ENCODE data around the gene CDH20.
"Not testable (repeated sequence)": the region's sequence is repeated elsewhere in the genome, so short reads cannot be mapped to it uniquely, and the experiment has no call there.

CDH20 gene

DNA sequence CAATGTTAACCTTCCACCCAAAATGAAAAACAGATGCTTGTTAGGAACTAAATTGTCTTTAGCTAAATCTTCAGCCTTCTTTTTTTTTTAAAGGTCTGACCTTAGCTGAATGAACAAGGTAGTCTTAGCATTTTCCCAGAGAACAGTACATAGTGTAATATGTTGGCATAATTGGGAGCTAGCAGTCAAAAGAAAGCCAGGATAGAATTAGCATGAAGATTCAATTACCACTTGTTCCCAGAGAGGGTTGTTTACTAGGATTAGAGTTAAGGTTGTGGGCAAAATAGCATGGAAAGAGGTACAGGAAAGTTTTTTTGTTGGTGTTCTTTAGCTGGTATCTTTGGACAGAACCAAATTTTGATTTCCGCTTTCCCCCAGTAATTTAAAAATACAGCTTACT is 6.9 kb downstream of the CDH20 start:
- DNase-seq (ENCODE audit: low spot score): no peak

GRCh38 chr18:61348230-61348629 is 15.0 kb downstream of the CDH20 start:
- DNase-seq (ENCODE audit: low spot score): no peak

DNA sequence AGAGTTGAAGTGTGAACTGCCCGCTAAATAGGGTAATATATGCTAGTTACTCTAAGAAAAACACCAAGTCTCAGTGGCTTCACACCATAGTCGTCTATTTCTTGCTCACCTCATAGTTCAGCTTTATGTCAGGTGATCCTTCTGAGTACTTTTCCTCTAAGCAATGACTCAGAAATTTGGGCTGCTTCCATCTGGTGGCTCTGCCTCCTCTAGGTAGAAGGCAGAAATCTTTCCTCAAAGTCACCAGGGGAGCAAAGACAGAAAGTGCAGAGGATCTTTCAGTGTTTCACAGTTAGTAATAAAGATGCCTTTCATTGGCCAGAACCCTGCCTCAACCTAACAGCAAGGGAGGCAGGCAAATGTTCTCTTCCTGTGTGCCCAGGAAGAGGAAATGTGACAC is 17.3 kb downstream of the CDH20 start:
- no peak for DNase-seq (ENCODE audit: low spot score)

- no peak for DNase-seq (ENCODE audit: low spot score)
Observed at GRCh38 chr18:61352059-61352458, 18.8 kb downstream of the CDH20 start.

GRCh38 chr18:61352611-61353010 is 19.4 kb downstream of the CDH20 start:
- DNase-seq (ENCODE audit: low spot score): no peak

DNA sequence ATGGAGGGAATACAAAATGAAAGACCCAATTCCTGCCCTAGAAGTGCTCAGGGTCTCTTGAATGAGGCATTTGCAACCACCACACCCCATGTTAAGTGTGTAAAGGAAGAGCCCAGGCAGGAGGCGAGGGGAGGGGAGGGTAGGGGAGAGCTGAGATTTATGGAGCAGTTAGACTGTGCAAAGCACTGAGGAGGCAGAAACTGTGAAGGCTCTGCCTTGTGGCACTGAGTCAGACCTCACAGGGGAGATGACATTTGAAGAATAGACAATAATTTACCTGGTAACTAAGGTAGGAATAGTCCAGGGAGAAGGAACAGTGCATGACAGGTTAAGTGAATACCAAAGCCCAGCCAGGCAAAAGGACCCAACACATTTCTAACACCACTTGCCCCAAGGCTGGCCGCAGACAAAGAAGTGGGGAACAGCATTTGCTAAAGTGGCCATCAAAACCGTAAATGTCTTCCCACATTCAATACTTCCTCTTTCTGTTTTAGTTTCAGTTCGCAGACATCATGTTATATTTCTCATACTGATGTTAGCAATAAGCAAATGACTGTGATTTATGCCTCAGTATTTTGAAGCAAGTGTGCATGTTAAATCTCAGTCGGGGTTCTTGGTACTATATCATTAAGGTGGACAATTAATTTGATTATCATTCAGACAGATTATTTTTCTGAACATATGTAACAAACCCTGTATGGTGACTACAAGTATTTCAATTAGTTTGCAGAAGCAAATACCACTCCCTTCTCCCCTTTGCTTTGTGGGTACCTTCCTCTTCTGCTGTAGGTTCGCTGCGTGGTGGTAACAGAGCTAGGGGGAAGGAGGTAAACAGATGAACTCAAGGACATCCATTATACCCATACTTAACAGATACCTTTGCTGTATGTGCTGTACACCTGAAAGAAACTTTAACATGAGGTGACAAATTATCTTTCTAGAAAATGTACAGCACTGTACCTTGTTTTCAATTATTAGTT is 27.5 kb downstream of the CDH20 start:
- no peak for DNase-seq (ENCODE audit: low spot score)

GRCh38 chr18:61362511-61362910 is 29.3 kb downstream of the CDH20 start:
- no peak for DNase-seq (ENCODE audit: low spot score)

DNA sequence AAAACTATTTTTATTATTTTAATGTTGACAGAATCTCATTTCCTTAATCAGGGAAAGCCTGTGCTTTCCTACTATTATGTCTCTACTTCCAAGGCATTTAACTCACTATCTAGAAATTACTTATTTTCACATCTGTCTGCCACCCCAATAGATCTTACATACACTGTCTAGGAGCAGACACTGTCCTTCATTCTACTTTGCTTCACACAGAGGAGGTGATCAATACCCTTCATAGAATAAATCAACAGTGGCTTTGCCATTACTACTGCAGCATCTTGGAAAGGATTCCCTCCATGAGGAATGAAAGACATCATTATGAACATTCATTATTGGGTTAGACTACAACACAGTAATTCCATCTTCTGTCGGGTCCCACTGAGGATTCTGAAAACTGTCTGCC is 31.7 kb downstream of the CDH20 start:
- DNase-seq (ENCODE audit: low spot score): no peak

DNA sequence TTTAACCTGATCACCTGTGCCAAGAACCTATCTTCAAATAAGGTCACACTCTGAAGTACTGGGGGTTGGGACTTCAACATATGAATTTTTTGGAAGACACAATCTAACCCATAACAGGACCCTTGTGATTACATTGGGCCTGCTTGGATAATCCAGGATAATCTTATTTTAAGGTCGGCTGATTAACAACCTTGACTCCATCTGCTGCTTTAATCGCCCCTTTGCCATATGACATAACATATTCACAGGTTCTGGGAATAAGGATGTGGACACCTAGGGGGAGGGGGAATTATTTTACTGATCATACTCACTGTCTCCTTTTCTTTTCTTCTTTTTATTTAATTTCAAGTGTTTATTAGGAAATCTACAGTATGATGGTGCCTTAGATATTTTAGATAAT is 34.8 kb downstream of the CDH20 start:
- no peak for DNase-seq (ENCODE audit: low spot score)

GRCh38 chr18:61369671-61370070 is 36.4 kb downstream of the CDH20 start:
- DNase-seq (ENCODE audit: low spot score): not testable (repeated sequence)

- DNase-seq (ENCODE audit: low spot score): peak; percentile 3
Observed at GRCh38 chr18:61371111-61371510, 37.9 kb downstream of the CDH20 start.

- DNase-seq (ENCODE audit: low spot score): peak; percentile 53
Observed at GRCh38 chr18:61379827-61380226, 46.6 kb downstream of the CDH20 start.

DNA sequence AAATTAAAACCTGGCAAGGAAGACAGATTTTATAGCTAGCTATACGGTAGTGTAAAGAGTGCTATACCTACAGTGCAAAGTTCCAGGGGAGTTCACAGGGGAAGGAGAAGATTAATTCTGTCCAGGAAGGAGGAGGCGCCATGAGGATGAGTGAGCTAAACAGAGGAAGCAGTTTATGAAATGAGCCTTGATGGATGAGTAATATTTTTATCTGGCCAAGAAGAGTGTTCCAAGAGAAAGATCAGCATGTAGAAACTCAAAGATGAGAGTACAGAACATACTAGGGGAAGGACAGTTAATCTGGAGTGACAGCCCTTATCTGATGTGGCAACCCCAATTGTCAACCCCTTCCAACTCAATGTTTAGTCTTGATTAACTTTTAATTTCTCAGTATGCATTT is 54.8 kb downstream of the CDH20 start:
- DNase-seq (ENCODE audit: low spot score): no peak

DNA sequence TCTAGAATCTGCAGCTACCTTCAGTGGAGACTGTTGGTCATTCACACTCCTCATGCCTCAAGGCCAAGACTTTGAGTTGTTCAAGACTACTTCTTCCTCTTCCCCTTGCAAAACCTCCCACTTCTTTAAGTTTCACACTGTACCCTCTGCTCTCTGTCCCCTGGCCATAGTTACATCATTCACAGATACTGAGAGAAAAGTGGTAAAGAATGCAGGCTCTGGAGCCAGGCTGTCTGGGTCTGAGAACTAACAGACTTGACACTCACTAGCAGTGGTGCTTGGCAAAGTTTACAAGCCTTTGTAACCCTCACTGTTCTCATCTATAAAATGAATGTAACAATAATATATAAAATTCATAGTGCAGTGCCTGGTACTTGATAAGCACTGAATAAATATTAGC is 61.8 kb downstream of the CDH20 start:
- no peak for DNase-seq (ENCODE audit: low spot score)

GRCh38 chr18:61397222-61397621 is 64.0 kb downstream of the CDH20 start:
- DNase-seq (ENCODE audit: low spot score): no peak

- DNase-seq (ENCODE audit: low spot score): no peak
Observed at GRCh38 chr18:61398961-61399705, 65.9 kb downstream of the CDH20 start.

DNA sequence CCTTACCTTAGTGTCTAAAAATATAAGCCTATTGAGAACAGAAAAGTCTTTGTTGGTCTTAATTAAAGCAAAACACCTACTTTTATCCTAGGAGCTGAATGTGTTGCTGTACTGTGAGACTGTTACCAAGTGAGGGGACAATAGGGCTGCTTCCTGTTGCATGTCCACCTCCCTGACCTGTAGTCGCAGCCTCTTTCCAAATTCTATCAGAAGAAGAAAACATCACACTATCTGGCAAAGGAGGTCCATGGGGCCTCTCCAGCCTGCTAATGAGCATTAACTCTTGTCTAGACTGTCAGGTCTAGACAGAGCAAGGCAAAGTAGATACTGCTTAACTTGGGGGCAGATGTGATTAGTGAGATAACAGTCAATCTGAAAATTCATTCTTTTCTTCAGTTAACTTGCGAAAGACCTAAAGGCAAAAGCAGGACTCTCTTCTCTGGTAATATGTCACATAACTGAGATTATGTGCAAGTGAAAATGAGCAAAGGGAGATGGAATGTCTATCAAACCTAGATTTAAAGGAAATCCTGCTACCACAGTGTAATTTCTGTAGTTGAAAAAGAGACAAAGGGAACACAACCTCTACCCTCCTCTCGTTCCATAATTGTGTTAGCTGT is 66.9 kb downstream of the CDH20 start:
- DNase-seq (ENCODE audit: low spot score): no peak

DNA sequence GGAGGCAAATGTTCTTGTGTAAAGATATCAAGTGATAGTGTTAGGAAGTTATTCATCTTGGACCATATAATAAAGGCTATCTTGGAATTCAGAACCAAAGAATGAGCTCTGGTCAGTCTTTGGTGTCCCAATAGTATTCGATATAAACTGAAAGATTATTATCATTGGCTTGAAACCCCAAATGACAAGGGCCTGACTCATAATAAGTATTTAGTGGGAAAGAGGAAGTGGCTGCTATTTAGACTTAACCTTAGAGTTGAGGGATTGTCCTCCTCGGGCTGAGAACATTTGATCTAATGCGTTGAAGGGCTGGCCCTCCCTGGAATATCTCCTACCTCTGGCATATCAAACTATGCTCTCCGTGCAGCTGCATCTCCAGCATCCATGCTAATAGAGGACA is 67.5 kb downstream of the CDH20 start:
- no peak for DNase-seq (ENCODE audit: low spot score)

GRCh38 chr18:61402726-61403125 is 69.5 kb downstream of the CDH20 start:
- no peak for DNase-seq (ENCODE audit: low spot score)

DNA sequence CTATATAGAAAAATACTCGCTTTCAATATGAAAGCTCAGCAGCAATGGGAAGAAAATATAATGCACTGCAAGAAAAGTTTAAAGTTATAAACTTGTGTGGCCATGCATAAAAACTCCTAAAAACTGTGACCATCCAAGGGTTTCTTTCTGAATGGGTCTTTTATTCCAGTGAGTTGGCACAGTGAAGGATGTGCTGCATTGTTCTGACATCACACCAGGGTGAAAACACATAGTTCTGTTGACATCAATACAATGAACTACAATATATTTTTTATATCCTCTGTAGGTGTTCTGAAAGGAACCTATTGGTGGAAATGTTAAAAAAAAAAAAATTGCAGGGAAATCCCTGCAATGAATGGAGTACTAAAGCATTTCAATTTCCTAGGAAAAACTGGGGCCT is 80.2 kb downstream of the CDH20 start:
- DNase-seq (ENCODE audit: low spot score): no peak

DNA sequence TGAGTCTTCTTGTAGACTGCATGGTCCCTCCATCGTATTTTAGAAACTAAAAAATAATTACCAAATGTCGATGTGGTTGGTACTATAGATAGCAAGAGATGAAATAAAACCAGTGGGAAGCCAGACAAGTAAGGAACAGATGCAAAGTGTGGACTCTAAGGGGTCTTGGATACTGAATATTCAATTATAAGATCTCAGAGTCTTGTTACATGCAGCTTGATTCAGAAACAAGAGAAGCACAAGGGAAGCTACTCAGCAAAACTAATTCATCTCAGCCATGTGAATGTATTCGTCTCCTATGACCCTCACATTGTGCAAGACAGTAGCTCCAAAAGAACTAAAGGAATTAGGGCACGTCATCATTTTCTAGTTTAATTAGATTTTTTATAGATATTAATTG is 80.9 kb downstream of the CDH20 start:
- DNase-seq (ENCODE audit: low spot score): no peak

DNA sequence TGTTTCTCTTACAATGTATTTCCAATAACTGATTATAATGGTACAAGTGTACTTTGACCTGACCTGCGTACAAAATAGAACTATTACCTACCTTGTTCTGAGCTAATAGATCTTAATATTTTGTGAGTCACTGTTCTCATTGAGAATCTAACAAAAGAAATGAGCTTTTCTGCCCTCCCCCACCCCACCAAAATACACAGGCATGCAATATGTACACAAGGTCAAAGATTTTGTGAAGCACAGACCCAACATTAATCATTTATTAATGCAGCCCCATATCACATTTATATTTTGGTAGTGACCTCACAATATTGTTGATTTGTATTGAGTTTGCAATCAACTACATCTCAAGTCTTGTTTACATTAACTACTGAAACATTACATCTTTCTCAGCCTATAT is 86.5 kb downstream of the CDH20 start:
- no peak for DNase-seq (ENCODE audit: low spot score)
